COLO829 (cell line): ENCODE results near the gene ZNF346.

Experiments
- DNase-seq: peaks from one replicate; pipeline ENCODE4 v3.0.0; 2012; ENCODE audit warnings: low spot score

Gene ZNF346

GRCh38 chr5:177123789-177124485 is 101.4 kb downstream of the ZNF346 start:
- no peak for DNase-seq

- no peak for DNase-seq
These were observed 102.0 kb downstream of the ZNF346 start for GRCh38 chr5:177124486-177124991.

- DNase-seq: no peak
These were observed 104.3 kb downstream of the ZNF346 start for GRCh38 chr5:177126771-177127170.

- no peak for DNase-seq
These were observed 106.1 kb downstream of the ZNF346 start for GRCh38 chr5:177128551-177128981.

- DNase-seq: no peak
These were observed 107.9 kb downstream of the ZNF346 start for GRCh38 chr5:177130211-177131018.
